GM19438 (cell line): ENCODE results near the gene PTPRK.

Experiments
- ATAC-seq: cut with Tn5 transposase; IDR thresholded peaks from one replicate; pipeline ENCODE4 v1.9.1; 2021; ENCODE audit warnings: low read depth; ENCODE audit not compliant: unreplicated experiment

PTPRK gene

DNA sequence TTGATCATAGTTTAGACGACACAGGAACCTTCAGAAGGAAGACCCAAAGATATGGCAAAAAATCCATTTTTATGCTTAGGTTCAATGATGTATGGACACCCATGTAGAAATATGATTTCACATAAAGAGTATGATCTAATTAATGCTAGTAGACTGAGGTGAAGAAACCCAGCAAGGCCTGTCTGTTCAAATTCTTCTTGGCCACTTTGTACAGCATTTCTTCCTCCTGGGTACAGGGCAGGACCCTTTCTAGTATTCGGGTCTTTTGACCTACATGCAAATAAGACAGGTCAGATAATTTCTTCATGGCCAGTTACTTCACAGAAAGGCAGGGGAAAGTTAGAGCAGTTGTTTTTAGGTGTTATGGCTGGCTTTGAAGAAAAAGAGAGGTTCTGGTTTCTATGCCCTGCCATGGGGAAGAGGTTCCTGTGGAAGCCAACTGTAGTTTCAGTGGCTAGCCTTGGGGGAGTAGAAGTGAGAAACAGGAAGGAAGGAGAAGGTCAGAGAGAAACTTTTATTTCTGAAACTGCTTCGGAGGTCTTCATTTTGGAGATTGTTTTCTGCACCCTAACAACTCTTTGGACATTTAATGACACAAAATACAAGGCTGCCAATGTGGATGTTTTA is 208.3 kb downstream of the PTPRK start:
- ATAC-seq = peak; percentile 89

DNA sequence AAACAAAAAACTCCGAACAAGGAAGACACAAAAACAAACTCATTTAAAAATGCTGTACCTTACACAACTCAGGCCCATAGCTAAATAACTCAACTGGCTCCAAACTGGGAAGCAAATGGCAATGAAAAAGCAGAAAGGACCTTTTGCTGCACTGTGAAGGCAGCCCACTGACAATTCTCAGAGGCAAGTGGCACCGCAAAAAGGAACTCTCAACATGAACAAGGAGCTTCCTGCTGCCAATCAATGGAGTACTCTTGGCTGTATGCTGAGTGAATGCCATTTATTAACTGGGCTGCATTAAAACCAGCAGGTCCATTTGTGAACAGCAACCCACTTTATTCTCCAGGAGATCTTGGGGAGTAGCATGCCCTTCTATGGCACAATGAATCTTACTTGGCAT is 209.9 kb downstream of the PTPRK start:
- no peak for ATAC-seq

DNA sequence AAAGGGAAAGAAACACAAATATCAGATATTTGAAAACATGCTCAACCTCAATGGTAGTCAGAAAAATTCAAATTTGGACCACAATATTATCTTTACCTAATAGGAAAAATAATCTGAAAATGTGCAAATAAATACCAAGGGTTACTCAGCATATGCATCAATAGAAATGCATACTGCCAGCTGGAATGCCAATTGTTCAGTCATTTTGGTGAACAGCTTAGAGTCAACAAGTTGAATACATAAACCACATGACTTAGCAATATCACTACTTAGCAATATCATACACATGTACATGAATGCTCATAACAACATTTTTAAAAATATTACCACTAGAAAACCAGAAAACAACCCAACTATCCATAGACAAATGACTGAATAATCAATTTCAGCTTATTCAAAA is 212.7 kb downstream of the PTPRK start:
- ATAC-seq = no peak

DNA sequence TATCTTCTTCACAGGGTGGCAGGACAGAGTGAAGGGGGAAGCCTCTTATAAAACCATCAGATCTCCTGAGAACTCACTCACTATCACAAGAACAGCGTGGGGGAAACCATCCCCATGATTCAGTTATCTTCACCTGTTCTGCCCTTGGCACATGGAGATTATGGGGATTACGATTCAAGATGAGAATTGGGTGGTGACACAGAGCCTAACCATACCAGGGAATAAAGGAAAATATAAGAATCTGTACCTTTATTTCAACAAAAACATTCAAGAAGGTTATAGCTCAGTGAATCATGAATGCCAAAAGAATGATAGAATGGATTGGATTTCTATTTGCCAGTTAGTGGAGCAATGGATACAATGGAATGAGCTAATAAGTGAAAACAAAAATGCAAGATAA is 214.4 kb downstream of the PTPRK start:
- ATAC-seq = no peak

DNA sequence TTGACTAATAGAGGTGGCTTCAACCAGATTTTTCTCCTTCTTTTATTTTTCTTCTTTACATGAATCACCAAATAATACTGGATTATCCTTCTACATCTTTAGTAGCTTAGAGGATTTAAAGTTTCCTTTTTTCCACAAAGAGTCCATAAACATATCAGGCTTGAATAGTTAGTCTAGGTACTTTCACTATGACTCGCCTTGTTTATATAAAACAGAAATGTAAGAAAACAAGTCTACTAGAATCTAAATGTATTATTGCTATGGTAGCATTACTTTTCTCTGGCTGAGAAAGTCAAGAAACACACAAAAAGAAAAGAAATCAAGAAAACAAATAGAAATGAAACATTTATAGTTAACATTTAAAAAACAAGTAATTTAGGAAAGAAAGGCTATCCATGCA is 215.2 kb downstream of the PTPRK start:
- no peak for ATAC-seq

DNA sequence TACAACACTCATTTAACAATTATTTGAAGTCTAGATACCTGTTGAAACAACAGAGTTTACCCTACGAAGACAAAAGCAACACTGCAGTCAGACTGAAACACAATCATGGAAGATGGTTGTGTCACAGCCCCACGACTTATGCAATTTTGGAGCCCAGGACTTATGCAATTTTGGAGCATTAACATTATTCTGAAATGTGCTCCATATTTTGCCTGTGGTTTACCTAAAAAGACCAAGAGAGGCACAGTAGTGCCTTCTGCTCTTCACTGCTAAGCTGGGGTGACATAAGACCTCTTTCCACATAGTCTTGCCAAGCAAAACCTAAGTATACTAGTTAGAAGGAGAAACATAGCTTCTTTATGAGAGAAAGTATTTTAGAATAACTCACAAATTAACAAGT is 216.5 kb downstream of the PTPRK start:
- ATAC-seq = no peak

DNA sequence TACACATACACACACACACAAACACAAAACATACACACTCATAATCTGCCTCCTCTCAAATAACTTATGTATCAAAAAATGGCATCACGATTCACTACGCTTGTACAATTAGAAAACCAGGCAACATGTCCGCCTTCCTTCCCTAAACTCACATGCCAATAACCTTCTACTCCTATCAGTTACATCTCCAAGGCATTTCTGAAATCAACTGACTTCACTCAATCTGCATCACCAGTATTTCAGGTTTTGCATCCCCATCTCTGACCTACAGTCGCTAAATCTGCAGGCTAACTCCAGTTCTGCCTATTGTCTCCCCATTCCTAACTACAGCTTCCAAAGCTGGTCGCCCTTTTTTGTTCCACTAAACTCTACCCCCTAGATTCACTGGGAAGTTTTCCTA is 217.5 kb downstream of the PTPRK start:
- no peak for ATAC-seq

DNA sequence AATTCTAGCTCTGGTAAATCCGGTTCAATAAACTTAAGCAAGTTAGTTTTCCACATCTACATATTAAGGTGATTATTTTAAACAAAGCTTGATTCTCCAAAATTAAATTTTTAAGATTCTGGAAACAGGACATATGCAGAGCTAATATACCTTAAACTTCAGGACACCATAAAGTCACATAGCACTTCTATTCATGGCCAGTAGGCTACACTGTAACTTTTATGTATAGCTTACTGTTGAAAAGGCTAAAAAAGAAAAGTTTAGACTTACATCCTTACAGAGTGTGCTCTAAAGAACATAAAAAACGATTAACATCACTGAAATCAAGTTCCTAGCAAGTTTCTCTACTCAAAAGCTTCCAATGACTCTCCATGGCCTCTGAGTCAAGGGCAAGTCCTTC is 224.7 kb downstream of the PTPRK start:
- ATAC-seq = no peak

DNA sequence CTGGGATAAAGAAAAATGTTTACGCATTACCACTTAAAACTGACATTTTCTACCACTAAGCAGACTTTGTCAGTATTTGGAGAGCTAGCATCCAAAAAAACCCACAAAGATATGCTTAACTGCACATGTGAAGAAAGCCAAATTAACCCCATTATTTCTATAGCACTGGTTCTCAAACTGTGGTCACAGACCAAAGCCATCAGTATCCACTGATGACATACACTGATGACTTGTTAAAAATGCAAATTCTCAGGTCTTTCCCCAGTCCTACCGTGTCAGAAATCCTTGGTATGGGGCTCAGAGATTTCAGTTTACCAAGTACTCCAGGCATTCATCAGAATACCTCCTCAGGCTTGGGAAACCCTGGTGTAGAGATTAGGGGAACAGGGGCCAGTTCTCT is 230.2 kb downstream of the PTPRK start:
- no peak for ATAC-seq

DNA sequence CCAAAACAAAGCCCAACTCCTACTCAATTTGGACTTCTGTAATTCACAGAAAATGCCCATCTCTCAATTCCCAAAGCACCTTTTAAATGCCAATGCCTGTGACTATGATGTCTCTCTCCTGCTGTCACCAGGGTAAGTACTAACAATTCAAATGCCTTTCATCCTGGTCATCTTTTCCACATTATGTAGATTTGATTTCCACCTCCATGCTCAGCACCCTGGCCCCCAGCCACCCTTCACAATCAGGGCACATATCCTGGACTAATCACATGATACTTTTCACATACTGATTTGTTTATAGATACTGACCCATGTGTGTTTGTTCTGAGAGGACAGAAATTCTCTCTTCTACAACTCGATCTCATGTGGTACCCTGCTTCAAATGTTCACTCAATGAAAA is 236.3 kb downstream of the PTPRK start:
- no peak for ATAC-seq

DNA sequence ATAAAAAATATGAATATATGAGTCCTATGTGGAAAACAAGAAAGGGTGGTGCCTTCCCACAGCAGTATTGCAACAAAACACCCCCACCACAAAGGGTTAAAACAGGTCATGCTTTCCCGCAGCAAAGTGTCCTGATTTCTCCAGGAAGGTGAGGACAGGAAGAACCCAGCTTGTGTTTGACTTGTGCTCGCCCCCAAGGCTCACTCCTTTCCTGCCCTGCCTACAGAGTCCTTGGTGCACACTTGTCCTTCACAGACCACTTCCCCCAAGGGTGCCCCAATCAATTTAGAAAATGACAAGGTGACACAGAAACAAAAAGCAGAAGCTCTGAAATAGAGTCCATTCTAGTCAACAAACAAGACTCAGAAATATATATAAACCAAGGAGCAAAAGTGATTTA is 237.4 kb downstream of the PTPRK start:
- ATAC-seq = no peak

DNA sequence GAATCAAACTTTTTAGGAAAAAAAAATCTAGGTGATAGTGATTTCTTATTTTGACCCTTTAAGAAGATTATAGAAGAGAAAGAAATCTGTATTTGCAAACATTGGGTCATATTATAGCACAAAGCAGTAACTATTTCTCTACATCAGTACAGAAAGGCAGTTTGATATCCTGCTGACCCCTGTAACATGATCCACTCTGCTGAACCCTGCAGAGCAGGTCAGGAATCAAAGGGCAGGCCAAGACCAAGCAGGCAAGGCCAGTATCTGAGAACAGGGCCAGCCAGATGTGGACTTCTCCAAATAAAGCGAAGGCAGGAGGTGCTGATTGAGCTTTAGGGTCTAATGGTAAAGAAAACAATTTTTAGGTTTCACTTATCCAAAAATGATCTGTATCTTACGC is 239.4 kb downstream of the PTPRK start:
- no peak for ATAC-seq

DNA sequence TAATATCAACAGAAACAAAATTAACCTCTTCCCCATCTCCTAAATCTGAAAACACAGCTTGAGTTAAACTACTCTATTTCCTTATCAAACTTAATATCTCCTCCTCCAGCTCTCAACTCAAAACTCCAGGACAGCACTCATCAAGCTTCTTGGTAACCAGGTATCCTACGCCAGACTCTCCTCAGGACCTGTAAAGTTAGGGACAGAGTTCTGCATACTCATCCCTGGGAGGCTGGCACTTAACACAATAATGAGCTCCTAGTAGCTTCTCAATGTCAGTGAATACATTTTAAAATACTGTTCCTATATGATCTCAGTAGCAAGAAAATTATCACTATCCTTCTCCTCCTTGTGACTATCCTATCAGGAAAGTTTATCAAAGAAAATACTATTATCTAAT is 240.3 kb downstream of the PTPRK start:
- no peak for ATAC-seq

DNA sequence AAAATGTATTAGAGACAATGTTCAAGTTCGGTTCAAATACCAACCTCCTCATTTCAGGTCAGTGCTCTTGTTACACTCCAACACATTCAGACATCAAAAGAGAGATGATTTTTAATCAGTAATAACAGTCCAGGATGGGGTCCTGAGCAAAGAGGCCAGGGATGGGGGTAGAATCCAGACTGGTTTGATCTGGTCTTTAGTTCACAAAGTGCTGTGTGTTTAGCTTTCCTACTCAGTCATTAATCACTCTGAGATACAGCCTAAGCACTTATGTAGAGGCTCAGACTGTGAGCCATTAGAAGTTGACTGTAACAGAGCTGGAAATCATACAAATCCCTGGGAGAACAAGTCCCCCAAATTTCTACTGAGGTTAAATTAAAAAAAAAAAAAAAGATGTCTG is 241.6 kb downstream of the PTPRK start:
- no peak for ATAC-seq

DNA sequence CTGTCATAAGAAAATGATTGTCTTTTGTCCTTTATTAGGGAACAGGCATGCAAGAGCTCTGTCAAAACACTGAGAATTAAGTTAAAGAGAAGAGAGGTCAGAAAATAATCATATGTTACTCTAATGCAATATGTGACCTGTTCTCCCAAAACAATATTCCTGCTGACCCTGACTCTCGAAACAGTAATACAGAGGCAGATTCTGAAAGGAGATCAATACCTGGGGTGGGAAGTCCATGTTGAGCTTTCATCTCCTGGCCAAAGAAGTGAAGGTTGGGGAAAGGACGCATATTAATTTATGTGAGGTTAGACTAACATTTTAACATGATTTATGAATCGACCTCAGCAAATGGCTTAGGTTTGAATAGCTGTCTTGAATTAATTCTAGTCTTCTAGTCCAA is 243.0 kb downstream of the PTPRK start:
- ATAC-seq = no peak

DNA sequence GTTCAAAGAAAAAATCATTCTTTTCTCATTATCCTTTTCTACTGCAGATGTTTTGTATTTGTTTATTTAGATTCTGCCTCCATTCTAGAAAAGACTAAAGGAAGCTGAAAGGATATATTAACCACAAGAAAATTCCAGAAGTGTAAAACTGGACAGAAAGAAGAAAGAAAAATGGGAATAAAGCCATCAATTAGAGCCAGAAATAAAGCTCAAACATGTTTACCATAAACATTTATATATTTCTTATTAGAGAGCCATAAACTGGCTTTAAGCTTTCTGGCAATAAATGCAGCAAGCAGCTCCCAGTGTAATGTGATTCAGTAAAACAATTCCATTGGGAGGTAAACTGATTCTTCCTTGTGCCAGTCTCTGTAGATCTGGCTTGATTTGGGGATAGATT is 244.1 kb downstream of the PTPRK start:
- no peak for ATAC-seq

DNA sequence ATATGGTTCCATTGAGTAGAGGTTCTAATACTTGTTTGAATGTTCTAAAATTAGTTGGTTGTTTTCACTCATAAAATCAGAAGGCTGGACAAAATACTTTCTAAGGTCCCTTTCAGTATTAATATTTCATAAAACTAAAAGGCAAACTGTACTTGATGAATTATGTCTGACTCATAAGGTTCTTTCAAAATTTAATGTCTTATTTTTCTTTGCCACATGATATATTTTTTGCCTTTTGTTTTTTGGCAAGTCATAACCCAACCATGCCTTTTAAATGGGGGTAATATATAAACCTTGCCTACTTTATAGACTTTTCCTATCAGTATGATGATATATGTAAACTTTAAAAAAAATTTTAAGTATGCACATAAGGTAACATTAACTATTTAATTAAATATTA is 244.7 kb downstream of the PTPRK start:
- ATAC-seq = no peak

DNA sequence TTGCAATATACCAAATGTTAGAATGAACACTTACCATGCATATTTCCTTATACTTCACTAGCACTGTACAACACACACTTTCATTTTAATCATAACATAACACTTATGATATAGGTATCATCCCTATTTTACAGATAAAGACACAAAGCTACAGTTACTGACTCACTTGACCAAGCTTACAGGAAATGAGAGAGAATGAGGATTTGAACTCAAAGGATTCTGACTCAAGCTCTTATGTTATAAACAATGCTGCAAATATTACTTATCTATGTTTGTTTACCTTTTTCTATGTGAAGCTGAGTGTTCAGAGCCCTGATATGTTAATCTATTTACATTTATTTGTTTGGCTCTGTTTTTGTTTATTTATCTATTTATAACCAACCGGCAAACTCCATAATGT is 245.4 kb downstream of the PTPRK start:
- no peak for ATAC-seq

DNA sequence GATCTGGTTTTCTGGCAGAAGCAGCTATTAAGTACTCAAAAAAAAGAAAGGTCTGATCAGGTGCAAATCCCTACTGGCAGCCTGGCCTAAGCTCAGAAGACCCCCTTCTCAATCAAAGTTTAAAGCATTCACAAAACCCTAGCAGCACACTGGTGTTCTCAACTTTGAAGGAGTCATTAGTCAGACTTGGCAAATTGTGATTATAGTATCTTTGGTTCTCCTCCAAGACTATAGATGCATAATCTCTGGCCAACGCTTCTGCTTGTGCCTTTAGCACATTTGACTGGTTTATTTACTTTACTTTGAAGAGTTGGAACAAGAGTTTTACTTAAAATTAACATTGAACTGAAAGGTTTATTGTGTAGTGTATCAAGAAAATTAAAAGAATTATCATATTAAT is 248.9 kb downstream of the PTPRK start:
- ATAC-seq = no peak

DNA sequence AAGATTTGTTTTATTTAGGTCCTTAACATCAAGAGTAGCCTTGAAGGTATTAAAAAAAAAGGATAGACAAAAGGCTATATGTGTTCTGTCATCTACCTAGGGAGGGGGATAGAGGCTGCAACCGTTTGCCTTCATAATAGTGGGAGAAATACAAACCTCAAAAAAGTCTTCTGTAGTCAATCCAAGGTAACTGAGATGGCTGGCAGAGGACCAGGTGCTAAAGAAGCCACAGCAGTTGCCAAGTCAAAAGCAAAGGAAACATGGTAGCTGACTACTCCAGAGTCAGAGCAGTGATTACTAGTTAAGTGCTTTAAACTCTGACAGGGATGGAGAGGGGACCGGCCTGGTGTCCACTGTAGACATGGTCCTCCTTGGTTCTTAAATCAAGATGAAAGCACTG is 249.4 kb downstream of the PTPRK start:
- no peak for ATAC-seq

DNA sequence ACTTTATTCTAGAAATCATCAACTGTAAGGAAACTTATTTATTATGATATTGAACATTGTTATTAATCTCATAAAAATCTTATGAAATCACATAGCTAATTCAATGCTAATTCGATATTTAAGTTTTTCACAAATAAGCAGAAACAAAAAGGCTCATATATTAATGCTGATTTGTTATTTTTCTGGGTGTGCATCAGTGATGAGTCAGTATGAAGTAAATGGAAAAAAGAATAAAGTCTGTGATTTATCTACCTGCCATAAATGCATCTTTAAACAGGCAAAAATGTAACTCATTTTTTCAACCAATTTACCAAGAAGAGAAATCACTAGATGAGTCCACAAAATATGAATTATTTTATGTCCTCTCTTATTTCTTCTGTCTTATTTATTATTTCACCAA is 253.5 kb downstream of the PTPRK start:
- ATAC-seq = no peak

DNA sequence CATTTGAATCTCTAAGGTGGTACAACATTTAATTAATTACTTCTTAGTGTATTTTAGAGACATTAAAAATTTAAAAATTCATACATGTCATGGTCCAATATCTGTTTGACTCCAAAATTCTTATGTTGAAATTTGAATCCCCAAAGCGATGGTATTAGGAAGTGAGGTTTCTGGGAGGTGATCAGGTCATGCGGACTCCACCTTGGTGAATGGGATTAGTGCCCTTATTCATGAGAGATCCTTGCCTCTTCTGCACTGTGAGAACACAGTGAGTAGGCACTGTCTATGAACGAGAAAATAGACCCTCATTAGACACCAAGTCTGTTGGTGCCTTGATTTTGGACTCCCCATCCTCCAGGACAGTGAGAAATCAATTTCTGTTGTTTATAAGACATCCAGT is 254.7 kb downstream of the PTPRK start:
- no peak for ATAC-seq
